T47D (cell line): Measurements from ENCODE around the gene BBIP1.

Experiments used
- DNase-seq, 2 experiments: peaks; one replicate each; pipeline versions ENCODE4 v3.0.0 to v3.0.0-alpha.2; 2011 to 2012; ENCODE audit warnings: low read depth in 1 of 2, low spot score in 1 of 2
- JUND ChIP-seq: IDR thresholded peaks from 2 replicates; pipeline ENCODE4 v1.6.1; 2012; ENCODE audit warnings: low read depth
- in situ Hi-C: cut with HindIII; loops from 2 replicates; pipeline ENCODE4 v1.10.0; 2016; ENCODE audit warnings: low sequenced_read_pairs, low pct_unique_long_range_greater_than_20kb

BBIP1 gene

DNA sequence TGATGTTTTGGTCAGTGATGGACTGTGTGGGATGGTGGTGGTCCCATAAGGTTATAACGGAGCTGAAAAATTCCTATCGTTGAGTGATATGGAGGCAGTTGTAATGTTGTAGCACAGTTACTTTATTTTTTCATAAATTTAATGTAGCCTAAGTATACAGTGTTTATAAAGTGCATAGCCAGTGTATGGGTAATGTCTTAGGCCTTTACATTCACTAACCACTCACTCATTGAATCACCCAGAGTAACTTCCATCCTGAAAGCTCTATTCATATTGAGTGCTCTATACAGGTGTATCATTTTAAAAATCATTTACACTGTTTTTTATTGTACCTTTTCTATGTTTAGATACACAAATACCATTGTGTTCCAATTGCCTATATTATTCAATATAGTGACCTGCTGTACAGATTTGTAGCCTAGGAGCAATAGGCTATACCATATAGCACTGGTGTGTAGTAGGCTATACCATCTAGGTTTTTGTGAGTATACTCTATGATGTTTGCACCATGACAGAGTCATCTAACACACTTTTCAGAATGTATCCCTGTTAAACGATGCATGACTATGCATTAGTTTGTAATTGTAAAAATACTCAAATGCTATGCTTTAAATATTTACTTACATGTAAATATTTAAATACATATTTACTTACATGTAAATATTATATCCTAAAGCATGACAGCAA lies 26.2 kb downstream of the BBIP1 start:
- no peak for DNase-seq
- in situ Hi-C loops, result no loop called here
- TF ChIP-seq JUND, result no peak

GRCh38 chr10:110887560-110887959 lies 31.4 kb downstream of the BBIP1 start:
- DNase-seq, result no peak
- in situ Hi-C loops, result no loop called here
- TF ChIP-seq JUND, result no peak

GRCh38 chr10:110885932-110886674 lies 32.9 kb downstream of the BBIP1 start:
- peak in 1 of 2 experiments; percentile 77 for DNase-seq
- in situ Hi-C loops, result no loop called here
- peak; percentile 72; the same call in 1 of the 2 replicates for TF ChIP-seq JUND

DNA sequence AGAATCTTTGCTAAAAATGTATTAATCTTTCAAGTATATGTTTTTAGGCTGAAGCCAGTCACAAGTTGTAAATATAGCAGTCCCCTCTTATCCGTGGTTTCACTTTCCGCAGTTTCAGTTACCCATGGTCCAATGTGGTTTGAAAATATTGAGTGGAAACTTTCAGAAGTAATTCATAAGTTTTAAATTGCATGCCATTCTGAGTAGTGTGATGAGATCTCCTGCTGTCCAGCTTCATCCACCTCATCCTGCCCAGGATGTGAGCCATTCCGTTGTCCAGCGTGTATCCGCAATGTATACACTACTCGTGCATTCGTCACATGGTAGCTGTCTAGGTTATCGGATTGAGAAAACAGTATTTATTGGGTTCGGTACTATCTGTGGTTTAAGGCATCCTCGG lies 35.1 kb downstream of the BBIP1 start:
- in situ Hi-C loops, result no loop called here
- DNase-seq, result peak in 1 of 2 experiments; percentile 69
- no peak for TF ChIP-seq JUND

DNA sequence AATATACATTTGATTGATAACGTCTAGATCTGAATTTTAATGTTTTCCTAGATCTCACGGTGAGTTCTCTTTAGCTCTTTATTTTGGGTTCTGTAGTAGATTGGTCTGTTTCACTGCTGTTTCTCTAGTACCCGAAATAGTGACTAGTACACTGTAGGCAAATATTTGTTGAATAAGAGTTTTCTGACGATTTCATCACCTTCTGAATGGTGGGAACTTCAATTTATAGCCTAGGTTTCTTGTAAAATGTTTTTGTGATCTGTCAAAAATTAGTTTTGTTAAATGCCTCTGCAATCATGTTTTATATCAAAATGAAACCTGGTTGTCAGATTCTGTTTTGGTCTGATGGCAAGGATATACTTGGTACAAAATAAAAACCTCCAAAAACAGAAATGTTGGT lies 37.1 kb downstream of the BBIP1 start:
- in situ Hi-C loops, result no loop called here
- peak in 1 of 2 experiments; percentile 57 for DNase-seq
- no peak for TF ChIP-seq JUND

GRCh38 chr10:110881247-110881646 lies 37.7 kb downstream of the BBIP1 start:
- in situ Hi-C loops, result no loop called here
- no peak for TF ChIP-seq JUND
- peak in 1 of 2 experiments; percentile 78 for DNase-seq

DNA sequence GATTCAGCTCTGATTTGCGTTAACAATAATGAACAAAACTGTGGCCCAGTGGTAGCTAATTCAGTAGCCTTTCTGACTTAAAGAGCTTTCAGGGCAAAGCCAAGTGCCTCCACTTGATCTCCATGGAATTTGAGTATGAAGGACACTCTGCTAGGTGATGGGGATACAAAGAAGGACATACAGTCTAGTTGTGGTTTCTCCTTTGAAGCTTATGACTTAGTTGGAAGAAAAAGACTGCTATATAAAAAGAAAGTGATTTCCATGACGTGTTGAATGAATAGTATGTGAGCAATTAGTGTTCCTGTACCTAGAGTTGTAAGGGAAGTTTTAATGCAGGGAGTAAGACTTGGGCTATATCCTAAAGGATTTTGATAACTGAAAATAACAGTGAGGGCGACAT lies 39.0 kb downstream of the BBIP1 start:
- in situ Hi-C loops, result no loop called here
- DNase-seq, result peak in 1 of 2 experiments; percentile 52
- TF ChIP-seq JUND, result no peak

DNA sequence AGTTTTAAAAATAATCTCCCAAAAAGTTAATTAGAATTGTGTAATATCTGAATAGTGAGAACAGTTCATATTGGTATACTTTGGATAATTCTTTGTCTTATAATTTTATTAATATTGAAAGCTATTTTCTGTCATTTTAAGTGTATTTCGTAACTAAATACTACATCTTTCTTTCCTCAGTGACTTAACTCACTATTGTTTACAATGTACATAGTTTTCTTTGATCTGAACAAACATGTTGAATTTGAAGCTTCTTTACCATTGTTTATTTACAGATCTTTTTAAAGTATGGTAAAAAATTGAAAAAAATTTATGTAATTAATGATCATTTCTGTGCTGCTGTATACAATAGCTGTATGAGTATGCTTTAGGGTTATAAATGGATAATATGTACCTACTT lies 42.2 kb downstream of the BBIP1 start:
- DNase-seq, result no peak
- in situ Hi-C loops, result no loop called here
- TF ChIP-seq JUND, result no peak

DNA sequence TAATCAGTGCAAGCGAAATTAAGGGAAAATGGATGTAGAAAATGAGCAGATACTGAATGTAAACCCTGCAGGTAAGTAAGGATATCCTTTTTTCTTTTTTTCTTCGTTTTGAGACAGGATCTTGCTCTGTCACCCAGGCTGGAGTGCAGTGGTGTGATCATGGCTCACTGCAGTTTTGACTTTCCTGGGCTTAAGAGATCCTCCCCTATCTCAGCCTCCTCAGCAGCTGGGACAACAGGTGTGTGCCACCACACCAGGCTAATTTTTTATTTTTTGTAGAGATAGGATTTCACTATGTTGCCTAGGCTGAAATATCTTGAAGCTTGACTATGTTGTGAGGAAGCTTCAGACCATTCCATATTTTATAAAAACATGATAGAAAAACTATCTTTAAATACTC lies 43.0 kb downstream of the BBIP1 start:
- DNase-seq, result no peak
- in situ Hi-C loops, result no loop called here
- no peak for TF ChIP-seq JUND

DNA sequence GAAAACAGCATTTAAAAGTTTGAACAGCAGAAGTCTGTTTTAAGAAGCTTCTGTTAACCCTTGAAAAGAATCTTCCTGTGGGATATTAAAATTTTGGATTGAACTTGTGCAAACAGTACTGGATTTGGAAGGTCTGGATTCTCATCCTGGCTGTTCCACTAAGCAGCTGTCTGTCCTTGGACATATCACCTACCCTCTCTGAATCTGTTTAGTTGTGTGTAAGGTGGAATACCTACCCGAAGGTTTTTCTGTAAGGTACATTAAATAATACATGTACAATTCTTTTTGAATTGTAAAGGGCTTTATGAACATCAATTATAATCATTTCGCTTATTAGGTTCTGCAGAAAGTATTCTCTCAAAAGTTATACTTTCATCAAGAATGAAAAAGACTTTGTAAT lies 45.0 kb downstream of the BBIP1 start:
- DNase-seq, result peak in 1 of 2 experiments; percentile 59
- in situ Hi-C loops, result no loop called here
- no peak for TF ChIP-seq JUND

DNA sequence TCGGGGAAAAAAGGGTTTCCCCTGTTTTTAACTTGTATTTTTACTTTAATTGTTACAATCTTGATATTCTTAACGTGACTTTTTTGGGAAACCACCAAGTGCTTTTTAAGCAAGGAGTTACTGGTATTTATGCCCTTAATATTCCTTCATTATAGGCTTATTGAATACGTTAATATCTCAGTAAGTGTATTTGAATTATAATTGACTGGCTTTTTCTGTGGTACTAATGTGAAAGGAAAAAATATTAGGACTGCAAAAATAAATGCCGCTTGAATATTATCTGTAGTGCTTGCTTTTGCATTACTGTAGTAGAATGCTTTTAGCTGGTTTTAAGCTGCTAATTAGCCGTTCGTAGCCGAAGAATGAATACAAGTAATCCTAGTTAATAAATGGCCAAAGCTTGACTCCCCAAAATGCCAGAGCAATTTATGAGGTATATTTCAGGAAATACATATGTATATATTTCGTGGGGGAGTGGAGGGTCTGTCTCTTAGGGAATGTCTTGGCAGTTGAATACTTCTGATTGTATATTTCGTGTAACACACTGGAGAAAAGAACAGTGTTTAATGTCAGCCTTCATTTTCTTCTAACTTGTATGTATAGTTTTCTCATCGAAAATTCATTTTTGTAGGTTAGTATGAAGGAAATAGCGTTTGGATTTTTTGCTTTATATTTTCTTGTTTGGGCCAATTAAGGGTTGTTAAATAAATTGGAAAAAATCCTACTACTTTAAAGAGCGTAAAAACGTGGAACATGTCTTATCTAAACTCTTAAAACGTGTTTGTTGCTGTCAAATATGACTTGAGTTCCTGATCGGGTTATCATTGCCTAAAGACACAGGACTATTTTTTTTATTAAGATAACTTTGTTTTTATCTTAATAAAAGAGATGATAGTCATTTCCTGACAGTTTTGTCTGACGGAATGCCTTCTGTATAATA lies 45.7 kb downstream of the BBIP1 start:
- in situ Hi-C loops, result no loop called here
- no peak for DNase-seq
- no peak for TF ChIP-seq JUND

- 0 out of 2 replicates have a peak, but pooled peaks have one; percentile 19 for TF ChIP-seq JUND
- peak in 1 of 2 experiments; percentile 94 for DNase-seq
- in situ Hi-C loops, result no loop called here
Observed at GRCh38 chr10:110872145-110872983, 46.6 kb downstream of the BBIP1 start.
